Uterus (tissue), 4 donors: Measurements from ENCODE around the gene SEPTIN5. TPM values are rescaled to one million over a fixed set of nuclear protein-coding genes. Genes with fewer than 3 reads are reported as not detected.

Experiments used
- DNase-seq, 2 donors: peaks; one replicate each; pipeline ENCODE4 v3.0.0-alpha.2; 2019 to 2020
- H3K27ac ChIP-seq, 2 donors: fragments of 200-600 bp; sonication (generic); 1 replicate in 1 of 2; 2 replicates in 1 of 2; pipeline ENCODE4 v1.5.1; 2016 to 2018
- H3K27me3 ChIP-seq, 2 donors: fragments of 200-600 bp; sonication (generic); one replicate each; pipeline ENCODE4 v1.5.1; 2018 to 2019; ENCODE audit warnings: control low read depth in 1 of 2
- H3K36me3 ChIP-seq, 2 donors: fragments of 200-600 bp; sonication (generic); one replicate each; pipeline ENCODE4 v1.5.1; 2019; ENCODE audit warnings: control low read depth in 1 of 2
- H3K4me1 ChIP-seq, 2 donors: fragments of 200-600 bp; sonication (generic); one replicate each; pipeline ENCODE4 v1.5.1; 2018 to 2019; ENCODE audit warnings: control low read depth in 1 of 2
- H3K4me3 ChIP-seq, 2 donors: fragments of 200-600 bp; sonication (generic); 1 replicate in 1 of 2; 2 replicates in 1 of 2; pipeline ENCODE4 v1.5.1; 2018 to 2019; ENCODE audit warnings: mild to moderate bottlenecking in 1 of 2
- H3K9me3 ChIP-seq, 2 donors: fragments of 200-600 bp; sonication (generic); one replicate each; pipeline ENCODE4 v1.5.1; 2019; ENCODE audit warnings: control low read depth in 1 of 2
- CTCF ChIP-seq, 4 experiments: fragments of 200-600 bp in 2 of 4; fragments of 450-650 bp in 2 of 4; sonication (generic) in 2 of 4; IDR thresholded peaks; one replicate each; pipeline ENCODE4 v1.5.1; 2016 to 2019; ENCODE audit warnings: antibody characterized with exemption in 4 of 4, mild to moderate bottlenecking in 2 of 4, moderate library complexity in 1 of 4
- POLR2A ChIP-seq, 2 donors: fragments of 450-650 bp; IDR thresholded peaks; one replicate each; pipeline ENCODE4 v1.6.1; 2016; ENCODE audit warnings: antibody characterized with exemption in 2 of 2, mild to moderate bottlenecking in 1 of 2, moderate library complexity in 1 of 2
- intact Hi-C: fragments of 100-400 bp; cut with DNase I; formaldehyde crosslinking; loops from one replicate; pipeline ENCODE4 v1.15.1; 2023; ENCODE audit warnings: low total_unique reads
- total RNA-seq, 4 donors: library from RNA; depleted of rRNA in 3 of 4; stranded (reverse); fragments of >200 nt in 3 of 4; gene quantifications; one replicate each; pipeline versions ENCODE4 v1.1.0 to v1.2.4, GENCODE V29; 2014 to 2023
- donor health status: DM: yes; HTN: yes; CAD: no.

Gene SEPTIN5
- total RNA-seq, 4 donors from 2014 or later = 9.4 to 67.6 (median 25.3) TPM

GRCh38 chr22:19678949-19679521, 35.3 kb upstream of the SEPTIN5 start:
- no peaks in the 10 kb centered on the region for H3K27me3 ChIP-seq
- no peak for TF ChIP-seq CTCF (IDR thresholded peaks at IDR 0.05)
- no peak for TF ChIP-seq POLR2A (IDR thresholded peaks at IDR 0.05)
- DNase-seq = no peak
- no peak overlapping the region for H3K4me3 ChIP-seq
- H3K36me3 ChIP-seq = no peaks in the 10 kb centered on the region
- no peaks in the 10 kb centered on the region for H3K4me1 ChIP-seq
- no peaks in the 10 kb centered on the region for H3K9me3 ChIP-seq
- intact Hi-C loops = no loop called here
- H3K27ac ChIP-seq = no peak overlapping the region

GRCh38 chr22:19679522-19680101, 34.7 kb upstream of the SEPTIN5 start:
- no peak overlapping the region for H3K27ac ChIP-seq
- TF ChIP-seq CTCF (IDR thresholded peaks at IDR 0.05) (peak; percentile 63 to 73 (median 68)), POLR2A (IDR thresholded peaks at IDR 0.05) (no peak)
- no peaks in the 10 kb centered on the region for H3K9me3 ChIP-seq
- no peaks in the 10 kb centered on the region for H3K4me1 ChIP-seq
- no peaks in the 10 kb centered on the region for H3K27me3 ChIP-seq
- DNase-seq = peak in 1 of 2 donors; percentile 41
- H3K4me3 ChIP-seq = no peak overlapping the region
- H3K36me3 ChIP-seq = no peaks in the 10 kb centered on the region
- intact Hi-C loops = no loop called here

- H3K27ac ChIP-seq = no peak overlapping the region
- H3K36me3 ChIP-seq = no peaks in the 10 kb centered on the region
- no peak for DNase-seq
- H3K4me1 ChIP-seq = no peaks in the 10 kb centered on the region
- intact Hi-C loops = no loop called here
- no peak for TF ChIP-seq POLR2A (IDR thresholded peaks at IDR 0.05)
- no peak for TF ChIP-seq CTCF (IDR thresholded peaks at IDR 0.05)
- H3K9me3 ChIP-seq = no peaks in the 10 kb centered on the region
- no peaks in the 10 kb centered on the region for H3K27me3 ChIP-seq
- no peak overlapping the region for H3K4me3 ChIP-seq
Observed at GRCh38 chr22:19680287-19680881, 33.9 kb upstream of the SEPTIN5 start.

- no peaks in the 10 kb centered on the region for H3K27me3 ChIP-seq
- no peaks in the 10 kb centered on the region for H3K9me3 ChIP-seq
- H3K27ac ChIP-seq = no peak overlapping the region
- DNase-seq = no peak
- intact Hi-C loops = no loop called here
- no peaks in the 10 kb centered on the region for H3K4me1 ChIP-seq
- H3K4me3 ChIP-seq = no peak overlapping the region
- TF ChIP-seq POLR2A (IDR thresholded peaks at IDR 0.05) (no peak), CTCF (IDR thresholded peaks at IDR 0.05) (no peak)
- H3K36me3 ChIP-seq = no peaks in the 10 kb centered on the region
Observed at GRCh38 chr22:19680911-19681862, 33.1 kb upstream of the SEPTIN5 start.
